D721Med (cell line): ENCODE data around the gene IPO5.
A peak's percentile ranks its signal among the peaks of the same experiment; 100 is the strongest.
"Not testable (repeated sequence)": the region's sequence is repeated elsewhere in the genome, so short reads cannot be mapped to it uniquely, and the experiment has no call there.

Source experiments
- DNase-seq: peaks from one replicate; pipeline ENCODE4 v3.0.0; 2011; ENCODE audit warnings: low spot score; ENCODE audit not compliant: insufficient read length
- FAIRE-seq: peaks from 2 replicates; lab custom pipeline; 2011; peaks lifted over from hg19 to GRCh38; lab: Jason Lieb, UNC
- CTCF ChIP-seq: IDR thresholded peaks from 2 replicates; pipeline ENCODE4 v1.5.1; 2012; ENCODE audit warnings: mild to moderate bottlenecking, control low read depth; ENCODE audit not compliant: insufficient read depth; ENCODE audit errors: missing control alignments

Gene IPO5

GRCh38 chr13:98039964-98040363 lies 86.5 kb downstream of the IPO5 start:
- DNase-seq (no peak), FAIRE-seq (no peak)
- peak; percentile 21 for TF ChIP-seq CTCF

GRCh38 chr13:98041081-98041820 lies 87.8 kb downstream of the IPO5 start:
- FAIRE-seq (no peak), DNase-seq (no peak)
- TF ChIP-seq CTCF = no peak

- FAIRE-seq = no peak
These were observed 90.8 kb downstream of the IPO5 start for GRCh38 chr13:98044301-98044700.

GRCh38 chr13:98047785-98048184 lies 94.3 kb downstream of the IPO5 start:
- DNase-seq, FAIRE-seq: not testable (repeated sequence)

More at GRCh38 chr13:98044301-98044700, 90.8 kb downstream of the IPO5 start:
- no peak for TF ChIP-seq CTCF
- DNase-seq = no peak

GRCh38 chr13:98048265-98048664 lies 94.8 kb downstream of the IPO5 start:
- no peak for DNase-seq
- no peak for FAIRE-seq
- no peak for TF ChIP-seq CTCF

- no peak for FAIRE-seq
- TF ChIP-seq CTCF = no peak
- no peak for DNase-seq
These were observed 96.6 kb downstream of the IPO5 start for GRCh38 chr13:98050041-98050466.

GRCh38 chr13:98052412-98052811 lies 98.9 kb downstream of the IPO5 start:
- no peak for FAIRE-seq
- no peak for DNase-seq
- TF ChIP-seq CTCF = no peak
